Activated naive CD8-positive, alpha-beta T cell treated with anti-CD3 and anti-CD28 coated beads, Interleukin-2, amount 50 U/mL, for 16 hours (primary cell): ENCODE data around the gene RBMXL3.

Source experiments
- DNase-seq: peaks from one replicate; pipeline ENCODE4 v3.0.0-alpha.2; 2020; ENCODE audit warnings: low read depth, low spot score

Gene RBMXL3

GRCh38 chrX:115233497-115234455, 44.6 kb downstream of the RBMXL3 start, which contains the start of gene LRCH2:
Gene LRCH2, minus strand, starts transcription at chrX:115234096. Its CDS starts 55 bp downstream, at chrX:115234041.
- DNase-seq: no peak

DNA sequence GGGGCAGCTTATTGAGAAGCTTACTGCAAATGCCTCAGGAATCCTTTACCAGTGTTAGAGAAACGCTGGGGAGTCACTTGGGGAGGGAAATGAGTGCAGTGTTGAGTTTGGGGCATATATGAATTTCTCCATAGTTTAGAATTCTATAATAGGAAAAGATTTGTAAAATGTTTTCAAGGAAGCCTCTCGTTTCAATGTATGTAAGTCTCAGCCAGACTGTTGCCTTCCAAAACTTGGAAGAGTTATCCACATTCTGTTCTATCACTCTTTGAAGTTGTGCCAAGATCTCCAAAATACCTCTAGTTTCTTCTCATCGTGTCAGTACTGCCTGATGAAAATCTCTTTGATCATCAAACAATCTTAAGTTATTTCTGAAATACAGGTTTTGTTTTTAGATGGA, 45.3 kb downstream of the RBMXL3 start:
- no peak for DNase-seq

DNA sequence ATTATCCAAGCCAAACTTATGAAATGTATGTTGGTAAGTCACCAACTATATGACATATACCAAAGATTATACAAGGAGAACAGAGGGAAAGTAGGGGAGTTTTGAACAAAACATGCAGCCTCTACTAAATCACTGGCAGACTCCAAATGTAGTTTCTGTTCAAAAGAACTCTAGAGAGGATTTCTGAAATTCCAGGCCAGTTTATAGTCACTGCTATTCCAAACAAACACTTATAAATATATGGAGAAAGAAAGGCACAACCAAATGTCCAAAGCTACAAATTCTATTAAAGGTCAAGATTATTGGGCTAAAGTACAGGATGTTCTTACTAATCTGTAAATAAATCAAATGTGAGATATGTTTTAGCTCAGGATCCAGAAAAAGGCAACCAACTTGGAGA, 47.4 kb downstream of the RBMXL3 start:
- DNase-seq: no peak

GRCh38 chrX:115237056-115237455, 47.8 kb downstream of the RBMXL3 start:
- no peak for DNase-seq
